Epithelial cell of proximal tubule (primary cell): Measurements from ENCODE around the gene DMC1. TPM values are rescaled to one million over a fixed set of nuclear protein-coding genes. Genes with fewer than 3 reads are reported as not detected.
"Not testable (repeated sequence)": the region's sequence is repeated elsewhere in the genome, so short reads cannot be mapped to it uniquely, and the experiment has no call there.

Experiments used
- DNase-seq: peaks from one replicate; pipeline ENCODE4 v3.0.0-alpha.2; 2011; ENCODE audit warnings: low read depth
- H3K4me3 ChIP-seq: 2 replicates; pipeline ENCODE4 v1.5.1; 2011; ENCODE audit warnings: low read depth, mild to moderate bottlenecking, low read length
- CTCF ChIP-seq: conservative IDR thresholded peaks from 2 replicates; pipeline ENCODE4 v1.5.1; 2012; ENCODE audit warnings: low read depth, mild to moderate bottlenecking, low read length
- total RNA-seq: library from RNA; depleted of rRNA; stranded (reverse); fragments of >200 nt; gene quantifications from 2 replicates; pipeline ENCODE4 v1.2.3, GENCODE V29; 2015

Gene DMC1
- total RNA-seq, 1 donor from 2014 or later = 4.4 TPM

DNA sequence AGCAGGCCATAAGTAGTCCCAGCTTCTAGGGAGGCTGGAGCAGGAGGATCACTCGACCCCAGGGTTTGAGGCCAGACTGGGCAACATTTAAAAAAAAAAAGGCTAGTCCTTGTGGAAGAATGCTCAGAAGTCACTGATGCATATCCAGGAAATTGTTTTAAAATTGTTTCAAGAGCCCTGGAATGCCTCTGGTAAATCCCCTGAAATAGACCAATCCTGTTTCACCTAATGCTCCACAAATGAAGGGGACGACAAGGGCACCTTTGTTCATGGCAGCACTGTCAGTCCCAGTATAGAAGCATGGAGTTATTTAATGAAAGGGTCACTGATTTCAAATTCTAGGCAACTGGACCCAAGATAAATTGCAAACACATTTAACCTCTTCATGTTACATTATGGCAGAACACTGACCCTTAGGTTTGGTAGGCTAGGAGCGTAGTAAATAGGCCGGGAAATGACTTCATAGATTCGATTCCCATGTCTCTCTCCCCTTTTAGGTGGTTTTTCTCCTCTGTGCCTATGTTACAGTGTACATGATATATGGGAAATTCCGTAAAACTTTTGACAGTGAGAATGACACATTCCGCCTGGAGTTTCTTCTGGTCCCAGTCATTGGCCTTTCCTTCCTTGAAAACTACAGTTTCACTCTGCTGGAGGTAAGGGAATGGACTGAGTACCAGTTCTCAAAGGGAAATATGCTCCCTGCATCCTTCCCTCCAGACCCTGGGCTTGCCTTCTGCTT, 90.7 kb downstream of the DMC1 start:
- no peak for TF ChIP-seq CTCF
- no peak overlapping the region for H3K4me3 ChIP-seq
- peak; percentile 43 for DNase-seq

GRCh38 chr22:38477585-38477984, 92.4 kb downstream of the DMC1 start:
- no peak for TF ChIP-seq CTCF
- H3K4me3 ChIP-seq = no peak overlapping the region
- DNase-seq = no peak

DNA sequence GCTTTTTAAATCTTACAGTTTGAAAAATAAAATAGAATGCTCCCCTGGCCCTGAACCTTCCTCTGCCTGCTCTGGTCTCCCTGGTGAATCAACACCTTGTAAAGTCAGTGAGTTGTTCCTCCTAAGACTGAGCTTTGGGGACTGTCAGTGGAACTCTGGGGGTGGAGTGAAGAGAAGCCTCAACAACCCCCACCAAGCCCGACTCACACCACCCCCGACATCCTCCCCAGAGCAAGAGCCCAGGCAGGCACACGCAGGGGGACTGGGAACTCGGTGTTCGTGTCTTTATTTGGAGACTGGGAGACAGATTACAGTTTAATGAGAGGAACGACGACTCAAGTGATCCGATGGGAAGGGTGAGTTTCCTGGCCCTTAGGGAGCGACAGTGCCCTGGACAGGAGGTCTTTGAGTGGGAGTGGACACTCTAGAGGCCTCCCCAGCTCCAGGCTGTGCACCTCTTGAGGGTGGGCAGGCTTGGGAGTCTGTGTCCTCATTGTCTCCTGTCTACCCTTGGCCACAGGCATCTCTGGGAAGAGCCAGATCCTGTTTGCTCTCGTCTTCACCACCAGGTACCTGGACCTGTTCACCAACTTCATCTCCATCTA, 95.9 kb downstream of the DMC1 start:
- no peak for TF ChIP-seq CTCF
- no peak overlapping the region for H3K4me3 ChIP-seq
- DNase-seq = no peak

DNA sequence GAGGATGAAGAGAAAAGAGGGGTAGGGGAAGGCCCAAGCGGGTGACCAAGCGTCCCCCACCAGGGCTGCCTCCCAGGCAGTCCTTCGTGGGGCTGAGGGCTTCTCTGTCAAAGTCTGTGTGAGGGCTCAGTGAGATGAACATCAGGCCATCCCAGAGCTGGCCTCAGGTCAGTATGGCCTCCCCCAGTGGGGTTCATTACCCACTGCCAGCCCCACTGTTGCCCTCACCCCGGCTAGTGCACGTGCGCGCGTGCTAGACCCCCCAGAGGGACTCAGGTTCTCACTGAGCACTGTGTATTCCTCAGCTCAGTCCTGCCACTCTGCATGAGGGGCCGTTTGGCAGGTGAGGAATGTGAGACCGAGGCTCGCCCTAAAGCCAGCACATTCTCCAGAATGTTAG, 98.7 kb downstream of the DMC1 start:
- H3K4me3 ChIP-seq = no peak overlapping the region
- TF ChIP-seq CTCF = no peak
- no peak for DNase-seq

DNA sequence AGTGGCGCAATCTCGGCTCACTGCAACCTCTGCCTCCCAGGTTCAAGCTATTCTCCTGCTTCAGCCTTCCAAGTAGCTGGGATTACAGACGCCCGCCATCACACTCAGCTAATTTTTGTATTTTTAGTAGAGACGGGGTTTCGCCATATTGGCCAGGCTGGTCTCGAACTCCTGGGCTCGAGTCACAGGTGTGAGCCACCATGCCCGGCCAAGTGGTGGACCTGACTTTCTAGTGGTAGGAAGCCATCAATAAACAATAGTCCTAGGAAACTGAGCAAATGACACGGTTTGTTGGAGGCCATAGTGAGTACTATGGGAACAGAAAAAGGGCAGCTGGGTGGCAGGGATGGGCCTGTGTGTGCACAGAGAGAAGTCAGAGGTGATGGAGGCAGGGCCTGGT, 99.8 kb downstream of the DMC1 start:
- not testable (repeated sequence) for H3K4me3 ChIP-seq

DNA sequence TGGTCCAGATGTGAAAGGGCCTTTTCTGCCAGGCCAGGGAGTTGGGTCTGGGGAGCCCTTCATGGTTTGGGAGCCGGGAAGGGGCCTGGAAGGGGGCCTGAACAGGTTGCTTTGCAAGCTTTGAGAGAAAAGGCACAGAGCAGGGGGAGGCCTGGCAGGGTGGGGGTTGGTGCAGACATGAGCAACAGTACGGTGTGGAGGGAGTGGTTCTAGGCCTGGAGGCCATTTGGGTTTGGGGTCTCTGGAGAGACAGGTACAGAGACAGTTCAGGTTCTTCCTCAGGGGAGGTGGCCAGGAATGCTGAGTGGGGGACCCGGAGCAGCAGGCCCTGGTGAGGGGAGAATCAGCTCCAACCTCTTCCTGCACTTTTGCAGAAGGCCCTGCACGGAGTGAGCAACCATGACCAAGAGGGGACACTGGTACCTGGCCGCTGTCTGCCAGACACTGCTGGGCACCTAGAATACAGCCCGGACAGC, 100.6 kb downstream of the DMC1 start:
- no peak for DNase-seq
- no peak for TF ChIP-seq CTCF
- H3K4me3 ChIP-seq = no peak overlapping the region

More for the DNA sequence above, 99.8 kb downstream of the DMC1 start:
- not testable (repeated sequence) for DNase-seq

Other genes starting within 250 kb of the DMC1 start
- gene KCNJ4, start 115.0 kb downstream of the DMC1 start, total RNA-seq = 0.07 TPM in 1 of 2 replicates, not detected in the other
- gene KDELR3, start 102.1 kb downstream of the DMC1 start, total RNA-seq = 23.4 and 27.1 TPM in 2 replicates
- gene DDX17, start 63.9 kb downstream of the DMC1 start, total RNA-seq = 186 and 275 TPM in 2 replicates
- gene FAM227A, start 86.2 kb upstream of the DMC1 start, total RNA-seq = 1.0 and 2.0 TPM in 2 replicates
- 26.1 and 28.9 TPM in 2 replicates for gene CBY1, start 86.5 kb upstream of the DMC1 start, total RNA-seq
- gene TOMM22, start 111.8 kb upstream of the DMC1 start, total RNA-seq = 67.6 and 99.6 TPM in 2 replicates
- 70.9 and 89.6 TPM in 2 replicates for gene JOSD1, start 130.8 kb upstream of the DMC1 start, total RNA-seq
- gene GTPBP1, start 135.8 kb upstream of the DMC1 start, total RNA-seq = 27.8 and 36.2 TPM in 2 replicates
- 67.8 and 88.2 TPM in 2 replicates for gene SUN2, start 185.8 kb upstream of the DMC1 start, total RNA-seq
- gene DNAL4, start 224.0 kb upstream of the DMC1 start, total RNA-seq = 12.2 and 19.9 TPM in 2 replicates